HG03521 (cell line): ENCODE measurements around the gene OSBP2.
A peak's percentile ranks its signal among the peaks of the same experiment; 100 is the strongest.

Experiments
- ATAC-seq: cut with Tn5 transposase; IDR thresholded peaks from one replicate; pipeline ENCODE4 v1.9.1; 2021; ENCODE audit warnings: mild to moderate bottlenecking, moderate library complexity; ENCODE audit not compliant: unreplicated experiment

OSBP2 gene, protein sequence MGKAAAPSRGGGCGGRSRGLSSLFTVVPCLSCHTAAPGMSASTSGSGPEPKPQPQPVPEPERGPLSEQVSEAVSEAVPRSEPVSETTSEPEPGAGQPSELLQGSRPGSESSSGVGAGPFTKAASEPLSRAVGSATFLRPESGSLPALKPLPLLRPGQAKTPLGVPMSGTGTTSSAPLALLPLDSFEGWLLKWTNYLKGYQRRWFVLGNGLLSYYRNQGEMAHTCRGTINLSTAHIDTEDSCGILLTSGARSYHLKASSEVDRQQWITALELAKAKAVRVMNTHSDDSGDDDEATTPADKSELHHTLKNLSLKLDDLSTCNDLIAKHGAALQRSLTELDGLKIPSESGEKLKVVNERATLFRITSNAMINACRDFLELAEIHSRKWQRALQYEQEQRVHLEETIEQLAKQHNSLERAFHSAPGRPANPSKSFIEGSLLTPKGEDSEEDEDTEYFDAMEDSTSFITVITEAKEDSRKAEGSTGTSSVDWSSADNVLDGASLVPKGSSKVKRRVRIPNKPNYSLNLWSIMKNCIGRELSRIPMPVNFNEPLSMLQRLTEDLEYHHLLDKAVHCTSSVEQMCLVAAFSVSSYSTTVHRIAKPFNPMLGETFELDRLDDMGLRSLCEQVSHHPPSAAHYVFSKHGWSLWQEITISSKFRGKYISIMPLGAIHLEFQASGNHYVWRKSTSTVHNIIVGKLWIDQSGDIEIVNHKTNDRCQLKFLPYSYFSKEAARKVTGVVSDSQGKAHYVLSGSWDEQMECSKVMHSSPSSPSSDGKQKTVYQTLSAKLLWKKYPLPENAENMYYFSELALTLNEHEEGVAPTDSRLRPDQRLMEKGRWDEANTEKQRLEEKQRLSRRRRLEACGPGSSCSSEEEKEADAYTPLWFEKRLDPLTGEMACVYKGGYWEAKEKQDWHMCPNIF

DNA sequence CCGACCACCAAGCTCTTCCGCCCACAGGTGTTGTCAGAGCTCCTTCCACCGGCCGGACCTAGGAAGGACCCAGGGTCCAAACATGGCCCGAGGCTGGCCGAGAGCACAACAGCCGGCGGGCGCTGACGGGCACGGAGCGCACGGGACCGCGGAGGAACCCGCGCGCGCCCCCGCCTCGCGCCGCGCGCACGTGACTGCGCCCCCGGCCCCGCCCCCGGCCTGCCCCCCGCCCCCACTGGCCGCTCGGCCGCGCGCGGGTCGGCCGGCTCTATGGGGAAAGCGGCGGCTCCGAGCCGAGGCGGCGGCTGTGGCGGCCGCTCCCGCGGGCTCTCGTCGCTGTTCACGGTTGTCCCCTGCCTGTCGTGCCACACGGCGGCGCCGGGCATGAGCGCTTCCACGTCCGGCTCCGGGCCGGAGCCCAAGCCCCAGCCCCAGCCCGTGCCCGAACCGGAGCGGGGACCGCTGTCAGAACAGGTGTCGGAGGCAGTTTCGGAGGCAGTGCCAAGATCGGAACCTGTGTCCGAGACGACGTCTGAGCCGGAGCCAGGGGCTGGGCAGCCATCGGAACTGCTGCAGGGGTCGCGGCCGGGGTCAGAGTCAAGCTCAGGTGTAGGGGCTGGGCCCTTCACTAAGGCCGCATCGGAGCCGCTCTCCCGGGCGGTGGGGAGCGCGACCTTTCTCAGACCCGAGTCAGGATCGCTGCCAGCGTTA, at the start of gene OSBP2:
Gene OSBP2 (plus strand): TSS at position 235 of the 711 bp plus-strand sequence. CDS start 36 bp downstream, at position 271.
- no peak for ATAC-seq

DNA sequence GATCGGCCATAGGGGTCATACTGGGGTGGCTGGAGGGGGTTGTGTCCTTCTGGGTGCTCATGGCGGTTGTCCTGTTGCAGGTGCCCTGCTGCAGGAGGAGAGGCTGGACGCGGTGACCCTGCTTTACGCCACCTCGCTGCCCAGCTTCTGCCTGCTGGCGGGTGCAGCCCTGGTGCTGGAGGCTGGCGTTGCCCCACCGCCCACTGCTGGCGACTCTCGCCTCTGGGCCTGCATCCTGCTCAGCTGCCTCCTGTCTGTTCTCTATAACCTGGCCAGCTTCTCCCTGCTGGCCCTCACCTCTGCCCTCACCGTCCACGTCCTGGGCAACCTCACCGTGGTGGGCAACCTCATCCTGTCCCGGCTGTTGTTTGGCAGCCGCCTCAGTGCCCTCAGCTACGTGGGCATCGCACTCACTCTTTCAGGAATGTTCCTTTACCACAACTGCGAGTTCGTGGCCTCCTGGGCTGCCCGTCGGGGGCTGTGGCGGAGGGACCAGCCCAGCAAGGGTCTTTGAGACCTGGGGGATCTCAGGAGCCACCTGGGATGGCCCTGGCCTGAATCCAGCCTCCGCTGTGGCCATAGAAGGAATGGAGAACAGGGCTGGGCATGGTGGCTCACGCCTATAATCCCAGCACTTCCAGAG, 48.0 kb upstream of the OSBP2 start:
- ATAC-seq: no peak

DNA sequence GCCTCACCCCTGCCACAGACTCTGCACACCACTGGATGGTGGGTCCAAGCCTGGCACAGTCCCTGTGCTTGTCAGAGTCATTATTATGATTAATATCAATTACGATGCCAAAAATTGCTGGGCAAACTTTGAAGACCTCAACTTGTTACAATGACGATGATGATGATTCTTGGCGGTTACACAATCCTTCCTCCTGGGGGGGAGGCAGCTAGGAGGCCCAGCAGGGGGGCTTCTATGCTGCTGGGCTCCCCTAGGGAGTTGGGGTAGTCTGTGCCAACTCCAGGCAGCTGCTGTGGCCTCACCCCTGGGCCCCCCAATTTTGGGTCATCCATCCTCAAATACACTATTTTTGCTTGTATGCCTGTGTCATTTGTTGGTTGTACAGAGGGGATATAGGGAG, 47.1 kb upstream of the OSBP2 start:
- no peak for ATAC-seq

DNA sequence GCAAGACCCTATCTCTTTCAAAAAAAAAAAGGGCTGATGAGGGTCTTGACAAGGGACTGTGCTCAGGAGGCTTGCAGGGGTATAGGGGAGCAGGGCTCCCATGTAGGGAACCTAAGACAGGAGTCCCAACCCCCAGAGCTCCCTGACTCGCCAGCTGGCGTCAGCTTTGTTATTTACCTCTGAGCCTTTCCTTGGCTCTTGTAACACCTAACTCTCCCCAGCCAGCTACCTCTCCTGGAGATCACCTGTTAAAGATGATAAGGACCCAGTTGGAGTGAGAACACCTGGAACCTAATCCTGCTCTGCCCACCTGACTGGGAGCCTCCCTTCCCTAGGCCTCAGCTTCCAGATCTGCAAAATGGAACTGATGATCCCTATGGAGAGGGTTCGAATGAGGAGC, 45.8 kb upstream of the OSBP2 start:
- ATAC-seq: no peak

DNA sequence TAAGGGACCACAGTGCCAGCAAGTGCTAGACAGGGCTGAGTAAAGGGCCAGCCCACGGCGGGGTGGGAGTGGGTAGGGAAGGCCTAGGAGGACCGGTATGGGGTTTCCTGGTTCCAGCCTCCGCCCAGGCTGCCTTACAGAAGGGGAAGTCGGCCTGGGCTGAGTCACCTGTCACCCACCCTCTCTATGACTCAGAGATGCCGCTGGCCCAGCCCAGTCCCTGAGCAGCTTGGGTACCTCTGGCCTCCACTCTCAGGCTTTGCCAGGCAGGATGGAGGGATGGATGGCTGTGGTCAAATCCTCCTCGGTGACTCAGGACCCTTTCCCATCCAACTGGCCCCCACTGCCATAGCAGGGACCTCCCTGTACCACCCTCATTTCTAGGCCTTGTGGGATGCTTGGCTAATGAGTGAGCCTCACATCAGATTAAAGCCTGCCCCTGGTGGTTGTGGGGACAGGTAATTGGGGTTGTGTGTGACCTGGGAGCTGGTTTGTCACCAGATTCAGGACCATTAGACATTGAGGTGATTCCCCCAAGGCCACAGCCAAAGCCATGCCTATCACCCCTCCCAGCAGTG, 45.2 kb upstream of the OSBP2 start:
- ATAC-seq: no peak

DNA sequence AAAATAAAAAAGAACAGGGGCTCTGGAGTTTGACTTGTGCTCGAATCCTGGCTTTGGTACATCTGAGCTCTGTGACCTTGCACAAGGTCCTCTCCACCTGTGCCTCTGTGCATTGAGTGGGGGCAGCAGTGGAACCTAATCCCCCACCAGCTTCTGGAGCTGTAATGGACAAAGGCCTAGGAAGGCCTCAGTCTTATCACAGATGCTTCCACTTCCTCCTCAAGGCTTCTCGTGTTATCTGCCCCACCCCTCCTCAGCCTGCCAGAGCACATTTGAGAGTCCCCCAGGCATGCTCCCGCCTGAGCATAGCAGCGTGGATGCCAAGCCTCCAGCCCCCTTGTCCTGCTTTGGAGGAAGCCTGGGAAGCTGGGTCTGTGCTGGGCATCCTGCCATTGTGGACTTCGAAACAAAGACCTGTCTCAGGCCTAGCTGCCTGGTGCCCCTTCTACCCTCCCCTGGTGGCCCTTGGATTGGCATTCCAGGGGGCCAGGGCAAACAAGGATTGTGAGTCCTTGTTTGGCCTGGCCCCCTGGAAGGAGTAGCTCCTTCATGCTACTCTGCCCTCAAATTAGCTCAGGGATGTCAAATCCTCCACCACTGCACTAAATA, 44.1 kb upstream of the OSBP2 start:
- no peak for ATAC-seq

DNA sequence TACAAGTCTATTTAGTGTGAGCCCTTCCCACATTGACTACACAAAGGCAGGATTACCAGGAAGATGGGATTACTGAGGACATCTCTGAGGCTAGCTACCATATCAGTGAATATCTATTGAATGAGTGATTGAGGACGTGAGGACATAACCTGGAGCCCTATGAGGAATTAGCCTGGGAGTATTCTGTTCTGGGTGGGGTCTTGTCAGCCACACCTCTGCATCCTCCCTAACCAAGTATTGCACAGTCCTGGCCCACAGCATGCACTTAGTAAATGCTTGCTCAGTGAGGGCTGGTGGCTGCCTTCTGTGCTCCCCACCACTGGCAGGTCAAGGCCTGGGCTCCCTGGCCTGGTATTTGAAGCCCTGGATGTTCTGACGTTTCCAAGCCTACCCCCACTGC, 41.8 kb upstream of the OSBP2 start:
- no peak for ATAC-seq

DNA sequence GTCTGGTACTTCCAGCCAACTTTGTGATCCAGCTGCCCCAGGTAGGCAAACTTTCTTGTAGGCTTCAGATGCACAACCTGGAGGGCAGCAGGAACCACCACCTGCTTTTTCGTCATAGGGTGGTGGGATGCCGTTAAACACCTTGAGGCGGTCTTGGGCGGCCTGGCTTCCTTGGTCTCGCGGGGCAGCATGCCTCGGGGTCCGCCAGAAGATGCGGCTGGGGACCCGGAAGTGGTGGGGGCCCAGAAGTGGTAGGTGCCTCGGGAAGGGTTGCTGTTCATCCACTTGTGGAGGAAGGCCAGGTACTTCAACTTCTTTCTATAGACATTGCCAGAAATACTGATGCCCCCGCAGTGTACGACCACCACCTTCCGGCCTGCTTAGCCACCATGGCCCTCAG, 40.3 kb upstream of the OSBP2 start:
- no peak for ATAC-seq

DNA sequence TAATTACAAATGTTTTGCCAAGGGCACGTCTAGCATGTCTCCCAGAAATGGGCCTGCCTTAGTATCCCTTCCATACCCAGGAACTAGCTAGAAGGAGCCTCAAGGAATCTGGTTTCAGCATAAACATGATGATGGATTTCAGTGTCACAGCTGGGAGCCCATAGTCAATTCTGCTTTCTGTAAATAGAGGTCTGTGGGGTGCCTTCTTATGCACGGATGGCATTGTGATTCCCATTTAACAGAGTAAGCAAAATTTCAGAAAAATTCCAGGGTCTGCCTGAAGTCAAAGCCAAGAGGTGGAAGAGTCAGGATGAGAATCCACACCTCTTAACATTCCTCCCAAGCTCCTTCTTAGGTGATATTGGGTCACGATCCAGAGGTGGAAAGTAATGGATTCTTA, 39.1 kb upstream of the OSBP2 start:
- no peak for ATAC-seq

DNA sequence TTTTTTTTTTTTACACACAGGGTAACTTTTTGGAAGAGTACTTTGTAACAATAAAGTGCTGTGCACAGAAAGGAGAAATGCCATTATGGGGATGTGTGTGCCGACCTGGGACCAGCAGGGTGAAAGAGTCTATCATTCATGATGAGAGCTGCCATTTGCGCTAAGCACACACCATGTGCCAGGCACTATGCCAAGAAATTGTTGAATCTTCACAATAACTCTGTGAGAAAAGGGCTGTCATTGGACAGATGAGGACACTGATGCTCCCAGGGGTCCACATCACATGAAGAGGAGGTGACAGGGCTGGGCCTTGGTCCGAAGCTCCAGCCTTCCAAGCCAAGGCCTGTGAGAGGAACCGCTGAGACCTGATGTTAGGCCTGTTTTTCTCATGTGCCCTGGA, 32.6 kb upstream of the OSBP2 start:
- ATAC-seq: no peak

DNA sequence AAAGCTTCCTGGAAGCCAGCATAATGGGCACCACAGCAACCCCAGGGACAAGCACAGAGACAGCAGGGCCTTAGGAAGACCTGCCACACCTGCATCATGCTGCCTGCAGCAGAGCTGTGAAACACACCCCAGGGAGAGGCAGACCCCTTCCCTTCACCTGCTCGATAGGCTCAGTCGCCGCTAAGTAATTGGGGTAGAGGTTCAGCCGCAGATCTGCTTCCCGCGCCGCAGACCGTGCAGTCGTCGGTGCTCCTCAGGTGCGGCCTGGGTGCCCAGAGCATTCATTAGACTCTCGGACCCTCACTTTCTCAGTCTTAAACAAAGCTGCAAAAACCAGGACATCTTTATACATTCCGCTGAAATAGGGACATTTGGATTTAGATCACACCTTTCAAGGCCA, 29.9 kb upstream of the OSBP2 start:
- ATAC-seq: no peak

DNA sequence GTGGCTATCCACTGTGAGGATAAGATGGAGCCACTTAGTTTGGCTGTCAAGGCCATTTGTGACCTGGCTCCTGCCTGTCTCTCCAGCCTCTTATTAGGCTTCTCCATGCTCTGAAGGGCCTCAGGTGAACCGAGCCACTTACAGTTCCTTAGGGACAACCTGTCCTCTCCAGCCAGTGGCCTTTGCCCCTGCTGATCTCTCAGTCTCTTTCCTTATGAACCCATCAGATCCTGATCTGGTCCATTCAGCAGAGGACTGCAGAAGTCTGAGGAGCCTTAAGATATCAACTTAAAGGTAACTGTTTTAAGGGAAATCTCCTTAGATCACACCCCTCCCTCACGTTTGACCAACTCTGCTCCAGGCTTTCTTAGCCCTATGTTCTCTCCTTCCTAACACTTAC, 29.4 kb upstream of the OSBP2 start:
- ATAC-seq: no peak

DNA sequence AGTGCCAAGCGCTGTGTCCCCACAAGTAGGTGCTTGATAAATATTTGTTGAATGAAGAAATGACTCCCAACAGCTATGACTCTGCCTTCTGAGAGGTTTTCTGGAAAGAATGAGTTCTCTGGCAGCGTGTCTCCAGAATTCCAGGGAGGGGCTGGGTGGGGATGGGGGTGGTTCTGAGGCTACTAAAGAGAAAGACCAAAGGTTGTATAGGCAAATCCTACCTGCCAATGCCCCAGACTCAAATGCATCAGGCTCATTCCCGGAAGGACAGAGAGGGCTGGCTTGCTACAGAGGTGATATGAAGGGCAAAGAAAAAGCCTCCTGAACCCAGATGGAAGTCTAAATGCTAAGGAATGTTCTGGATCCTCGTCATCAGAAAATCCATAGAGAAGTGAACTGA, 28.9 kb upstream of the OSBP2 start:
- ATAC-seq: no peak

DNA sequence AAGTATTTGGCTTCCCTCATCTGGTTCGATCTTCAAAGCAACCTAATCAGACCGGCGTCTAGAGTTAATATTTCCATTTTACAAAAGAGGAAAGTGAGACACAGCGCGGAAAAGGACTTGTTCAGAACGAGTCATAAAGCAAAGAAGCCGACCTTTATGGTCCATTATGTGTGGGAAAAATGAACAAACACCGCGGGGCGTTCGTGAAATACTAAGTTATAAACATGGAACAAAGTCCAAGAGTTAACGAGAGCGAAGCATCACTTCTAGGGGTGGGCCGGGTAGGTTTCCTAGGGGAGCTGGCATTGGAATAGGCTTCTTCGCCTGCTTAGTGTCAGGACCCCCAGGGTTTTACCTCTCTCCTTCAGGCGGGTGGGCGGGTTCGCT, 27.6 kb upstream of the OSBP2 start:
- ATAC-seq: no peak

DNA sequence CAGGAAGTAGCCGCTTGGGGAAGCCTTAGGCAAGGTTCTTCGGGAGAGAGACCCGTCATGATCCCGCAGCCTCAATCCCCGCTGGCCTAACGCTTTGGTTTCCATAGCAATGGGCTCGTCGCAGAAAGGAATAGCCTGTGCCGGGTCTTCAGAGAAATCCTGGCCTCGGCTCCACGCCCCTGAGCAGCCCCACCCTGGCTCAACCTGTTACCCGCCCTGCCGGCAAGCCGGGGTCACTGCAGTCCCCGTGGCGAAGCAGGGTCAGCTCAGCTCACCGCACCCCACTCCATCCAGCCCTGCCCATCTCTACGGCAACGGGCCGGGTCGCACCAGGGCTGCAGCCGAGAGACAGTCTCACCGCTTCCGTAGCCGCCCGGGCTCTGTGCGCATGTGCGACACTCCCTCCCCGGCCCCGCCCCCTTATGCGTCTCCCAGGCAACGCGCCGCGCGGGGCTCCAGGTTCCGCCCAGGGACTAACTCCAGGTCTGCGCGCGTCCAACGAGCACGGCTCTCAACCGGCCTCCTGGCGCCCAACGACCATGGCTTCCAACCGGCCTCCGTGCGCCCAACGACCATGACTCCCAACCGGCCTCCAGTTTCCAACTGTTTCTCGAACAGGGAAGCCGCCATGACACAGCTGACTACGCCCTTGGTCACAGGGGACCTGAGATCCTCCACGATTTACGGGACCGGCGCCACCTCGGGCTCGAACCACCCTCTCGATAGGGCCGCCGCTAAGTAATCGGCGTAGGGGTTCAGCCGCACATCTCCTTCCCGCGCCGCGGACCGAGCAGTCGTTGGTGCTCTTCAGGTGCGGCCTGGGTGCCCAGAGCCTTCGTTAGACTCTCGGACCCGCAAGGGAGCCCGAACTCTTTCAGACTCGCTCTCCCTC, 26.9 kb upstream of the OSBP2 start, which contains the start of gene DUSP18:
Gene DUSP18 (minus strand): TSS at position 382 of the 892 bp plus-strand sequence. CDS start 3,872 bp downstream, outside the sequence.
- peak; percentile 81 for ATAC-seq

DNA sequence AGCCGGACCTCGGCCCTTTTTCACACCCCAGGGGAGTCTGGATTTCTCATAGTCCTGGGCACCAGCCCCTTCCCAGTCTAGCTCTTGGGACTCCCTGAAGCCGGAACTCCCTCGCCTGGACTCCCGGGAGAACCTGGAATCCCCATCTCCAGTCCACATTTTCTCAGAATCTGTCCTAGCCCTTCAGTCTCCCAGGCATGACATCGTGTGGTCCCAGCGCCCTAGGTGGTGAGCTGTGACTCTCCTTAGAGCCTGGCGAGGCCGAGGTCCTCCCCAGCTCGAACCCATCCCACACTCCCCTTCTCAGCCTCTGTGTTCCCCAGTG, 26.3 kb upstream of the OSBP2 start:
- no peak for ATAC-seq

DNA sequence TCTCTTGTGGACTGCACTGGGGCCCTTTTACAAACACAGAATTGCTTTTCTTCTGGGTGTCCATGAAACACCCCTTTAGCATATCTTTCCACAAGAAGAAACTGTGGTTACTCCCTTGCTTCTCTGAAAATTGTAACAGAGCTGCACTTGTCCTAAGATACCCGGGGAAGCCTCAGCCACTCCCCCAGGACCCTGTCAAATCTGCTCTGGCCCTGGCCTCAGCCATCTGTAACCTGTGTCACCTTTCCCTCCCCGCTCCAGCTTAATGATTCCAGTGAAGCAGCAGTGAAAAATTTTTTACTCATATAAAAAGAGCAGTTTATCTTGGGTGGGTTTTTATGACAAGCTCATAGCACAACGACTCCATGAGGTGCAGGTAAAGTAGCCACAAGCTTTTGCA, 23.6 kb upstream of the OSBP2 start:
- ATAC-seq: no peak

DNA sequence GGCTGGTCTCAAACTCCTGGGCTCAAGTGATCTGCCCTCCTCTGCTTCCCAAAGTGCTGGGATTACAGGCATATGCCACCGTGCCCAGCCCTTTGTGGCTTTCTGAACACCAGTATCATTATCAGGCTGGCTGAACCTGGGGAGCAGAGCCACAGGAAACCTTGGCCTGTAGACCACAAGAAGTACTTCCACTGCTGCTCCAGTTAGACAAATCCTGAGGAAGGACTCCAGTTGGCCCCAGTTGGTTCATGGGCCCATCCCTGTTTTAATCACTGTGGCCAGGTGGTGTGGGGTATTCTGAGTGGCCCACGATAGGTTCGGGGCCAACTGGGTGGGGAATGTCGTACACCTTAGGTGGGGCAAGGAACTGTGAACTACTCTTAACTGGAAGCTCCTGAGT, 21.5 kb upstream of the OSBP2 start:
- no peak for ATAC-seq

DNA sequence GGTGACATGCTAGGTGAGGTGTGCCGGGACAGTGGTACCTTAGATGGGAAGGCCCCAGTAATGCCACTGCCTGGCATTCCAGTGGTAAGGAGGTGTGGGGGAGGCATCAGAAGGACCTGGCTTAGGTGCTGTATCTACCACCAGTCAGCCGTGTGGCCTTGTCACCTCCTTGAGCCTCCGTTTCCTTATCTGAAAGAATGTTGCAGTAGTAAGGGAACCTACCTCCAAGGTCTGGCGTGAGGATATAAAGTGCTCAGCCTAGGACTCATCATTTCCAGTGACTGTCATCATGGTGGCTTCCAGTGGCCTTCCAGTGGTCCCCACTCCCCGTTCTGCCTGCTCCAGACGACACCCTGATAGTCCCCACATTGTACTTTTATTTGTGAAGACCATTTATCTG, 20.2 kb upstream of the OSBP2 start:
- ATAC-seq: no peak
